Stimulated activated naive CD8-positive, alpha-beta T cell treated with anti-CD3 and anti-CD28 coated beads, Interleukin-15, amount 100 ng/mL, for 72 hours (primary cell): Measurements from ENCODE around the gene RPE.
A peak's percentile ranks its signal among the peaks of the same experiment; 100 is the strongest.

Experiments
- ATAC-seq: fragments of 150-1000 bp; cut with Tn5 transposase; 2 replicates; pipeline ENCODE4 v1.10.0; 2021; ENCODE audit warnings: mild to moderate bottlenecking, moderate library complexity
- DNase-seq, 2 donors: peaks; one replicate each; pipeline ENCODE4 v3.0.0; 2021 to 2022
- H3K27ac Mint-ChIP-seq, 2 donors: one replicate each; pipeline ENCODE4 v1.8.0; 2022; ENCODE audit warnings: mild to moderate bottlenecking in 2 of 2, mixed read lengths in 2 of 2, moderate library complexity in 2 of 2
- H3K27me3 Mint-ChIP-seq: one replicate; pipeline ENCODE4 v1.8.0; 2022; ENCODE audit warnings: mixed read lengths
- H3K4me1 Mint-ChIP-seq: one replicate; pipeline ENCODE4 v1.8.0; 2022; ENCODE audit warnings: mild to moderate bottlenecking, mixed read lengths
- H3K4me3 Mint-ChIP-seq, 2 donors: one replicate each; pipeline ENCODE4 v1.8.0; 2022; ENCODE audit warnings: mild to moderate bottlenecking in 2 of 2, mixed read lengths in 2 of 2, moderate library complexity in 1 of 2
- H3K9me3 Mint-ChIP-seq, 2 donors: one replicate each; pipeline ENCODE4 v1.8.0; 2022; ENCODE audit warnings: mixed read lengths in 2 of 2

Gene RPE

DNA sequence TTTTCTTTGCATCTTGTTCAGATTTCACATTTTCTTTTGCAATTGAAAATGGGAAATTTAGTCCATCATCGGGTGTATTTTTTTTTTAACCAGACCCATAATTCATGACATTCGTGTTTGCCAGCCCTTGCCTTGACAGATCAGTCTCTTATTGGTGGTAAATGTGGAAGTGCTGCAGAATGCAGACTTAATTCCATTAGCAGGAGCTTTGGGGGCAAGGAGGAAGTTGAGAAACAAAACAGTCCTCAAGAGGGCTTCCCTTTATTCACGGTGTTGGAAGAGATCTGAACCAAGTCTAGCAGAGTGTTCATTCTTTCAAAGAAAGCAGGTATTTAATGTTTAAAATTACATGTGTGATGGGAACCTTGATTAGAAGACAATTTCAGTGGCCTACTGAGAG lies 16.6 kb upstream of the RPE start:
- DNase-seq: no peak
- H3K27me3 Mint-ChIP-seq: peaks cover 18% of the 10 kb centered on the region
- no peaks in the 10 kb centered on the region for H3K4me1 Mint-ChIP-seq
- ATAC-seq: no peak
- no peak overlapping the region for H3K27ac Mint-ChIP-seq
- no peak overlapping the region for H3K4me3 Mint-ChIP-seq
- no peaks in the 10 kb centered on the region for H3K9me3 Mint-ChIP-seq

DNA sequence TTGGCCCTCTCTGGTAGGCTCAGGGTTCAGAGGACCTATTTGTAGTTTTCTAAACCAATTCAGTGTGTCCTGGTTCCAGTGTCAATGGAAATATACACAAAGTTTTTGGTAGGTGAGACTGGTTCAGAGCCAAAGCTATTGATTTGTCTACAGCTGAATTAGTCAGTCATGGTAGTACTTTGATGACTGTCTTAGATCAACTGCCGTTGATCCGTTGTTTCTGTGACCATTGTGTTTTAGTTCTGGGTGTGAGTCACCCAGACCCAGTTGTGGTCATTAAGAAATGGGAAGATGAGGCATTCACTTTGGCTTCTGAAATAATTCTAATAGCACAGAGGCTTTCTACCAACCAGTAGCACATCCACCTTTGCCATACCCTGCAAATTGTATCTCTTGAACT lies 16.0 kb upstream of the RPE start:
- ATAC-seq (no peak), DNase-seq (no peak)
- H3K9me3 Mint-ChIP-seq: no peaks in the 10 kb centered on the region
- H3K4me1 Mint-ChIP-seq: no peaks in the 10 kb centered on the region
- H3K4me3 Mint-ChIP-seq: no peak overlapping the region
- H3K27me3 Mint-ChIP-seq: peaks cover 20% of the 10 kb centered on the region
- H3K27ac Mint-ChIP-seq: no peak overlapping the region

DNA sequence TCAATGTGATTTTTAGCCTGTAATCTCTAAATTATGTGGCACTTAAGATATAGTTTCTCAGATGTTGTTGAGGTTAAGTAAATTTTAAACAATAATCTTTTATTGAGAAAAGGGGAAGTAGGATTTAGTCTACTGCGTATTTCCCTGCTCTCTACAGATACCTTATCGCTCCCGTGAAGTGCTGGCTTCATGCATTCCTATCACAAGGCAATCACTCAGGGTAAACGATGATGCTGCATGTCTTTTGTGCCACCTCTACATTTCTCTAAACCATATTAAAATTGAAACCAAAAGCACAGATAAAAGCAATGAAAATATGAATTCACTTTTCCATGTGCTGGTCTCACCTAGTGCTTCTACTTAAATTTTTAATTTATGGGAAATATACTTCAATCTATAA lies 14.4 kb upstream of the RPE start:
- Mint-ChIP-seq H3K27me3 (peaks cover 20% of the 10 kb centered on the region), H3K4me3 (no peak overlapping the region)

DNA sequence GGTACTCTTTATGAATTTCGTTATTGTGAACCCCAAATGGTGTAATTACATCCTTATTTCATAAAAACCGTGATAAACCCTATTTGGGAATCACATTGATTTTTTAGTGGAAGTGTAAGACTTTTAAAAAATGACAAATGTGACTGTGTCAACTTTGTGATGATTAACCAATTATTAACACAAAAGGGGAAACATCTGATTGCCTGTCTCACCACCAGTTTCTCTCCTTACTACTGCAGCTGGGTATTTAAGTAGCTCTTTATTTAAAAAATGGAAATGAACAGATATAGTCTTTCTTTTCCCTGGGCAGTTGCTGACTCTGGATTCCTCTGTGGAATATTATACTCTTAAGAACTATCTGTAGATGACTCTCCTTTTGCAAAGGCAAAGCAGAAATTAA lies 11.6 kb upstream of the RPE start:
- no peak overlapping the region for H3K27ac Mint-ChIP-seq
- H3K4me1 Mint-ChIP-seq: no peaks in the 10 kb centered on the region
- DNase-seq (no peak), ATAC-seq (no peak)
- H3K27me3 Mint-ChIP-seq: peaks cover 18% of the 10 kb centered on the region
- H3K9me3 Mint-ChIP-seq: no peaks in the 10 kb centered on the region
- H3K4me3 Mint-ChIP-seq: no peak overlapping the region

More for the DNA sequence above, 14.4 kb upstream of the RPE start:
- Mint-ChIP-seq H3K27ac (no peak overlapping the region), H3K4me1 (no peaks in the 10 kb centered on the region), H3K9me3 (no peaks in the 10 kb centered on the region)
- ATAC-seq: no peak
- no peak for DNase-seq

DNA sequence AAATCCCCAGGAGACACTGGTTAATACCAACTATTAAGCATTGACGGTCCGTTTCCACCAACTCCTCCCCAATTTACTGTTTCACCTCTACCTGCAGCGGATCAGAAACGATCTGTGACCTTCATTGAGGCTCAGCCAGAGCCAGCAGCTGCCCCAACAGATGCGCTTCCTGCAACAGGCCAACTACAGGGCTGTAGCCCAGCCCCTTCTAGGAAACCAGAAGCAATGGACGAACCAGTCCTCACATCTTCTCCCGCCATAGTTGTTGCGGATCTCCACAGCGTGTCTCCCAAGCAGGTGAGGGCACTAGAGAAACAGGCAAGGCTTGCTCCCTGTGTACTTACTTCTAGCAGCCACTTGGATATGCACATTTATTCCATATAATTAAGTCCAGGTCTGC lies 8.5 kb upstream of the RPE start:
- DNase-seq: no peak
- ATAC-seq: no peak
- Mint-ChIP-seq H3K4me1 (no peaks in the 10 kb centered on the region), H3K4me3 (no peak overlapping the region), H3K9me3 (no peaks in the 10 kb centered on the region), H3K27me3 (peaks cover 18% of the 10 kb centered on the region), H3K27ac (no peak overlapping the region)

DNA sequence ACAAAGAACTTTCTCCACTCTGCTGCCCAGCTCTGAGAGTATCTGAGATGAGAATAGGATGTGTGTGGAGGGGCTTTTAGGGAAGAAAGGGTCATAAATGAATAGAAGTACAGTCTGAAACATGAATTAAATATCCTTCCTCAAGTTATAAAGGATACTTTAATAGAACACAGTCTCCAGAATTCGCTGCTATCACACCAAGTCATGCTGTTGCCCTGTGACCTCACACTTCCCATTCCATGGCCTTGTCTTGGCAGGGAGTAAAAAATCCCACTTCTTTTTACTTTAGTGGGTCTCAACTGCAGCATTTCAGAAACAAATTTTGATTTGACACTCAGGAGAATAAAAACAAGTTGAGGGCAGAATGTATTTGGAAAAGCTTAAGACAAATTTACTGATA lies 3.8 kb upstream of the RPE start:
- no peak overlapping the region for H3K27ac Mint-ChIP-seq
- no peak overlapping the region for H3K4me3 Mint-ChIP-seq
- peaks cover 0 to 4% of the 10 kb centered on the region in 2 donors for H3K9me3 Mint-ChIP-seq
- H3K27me3 Mint-ChIP-seq: peaks cover 5% of the 10 kb centered on the region
- DNase-seq (no peak), ATAC-seq (no peak)
- H3K4me1 Mint-ChIP-seq: peaks cover 20% of the 10 kb centered on the region

DNA sequence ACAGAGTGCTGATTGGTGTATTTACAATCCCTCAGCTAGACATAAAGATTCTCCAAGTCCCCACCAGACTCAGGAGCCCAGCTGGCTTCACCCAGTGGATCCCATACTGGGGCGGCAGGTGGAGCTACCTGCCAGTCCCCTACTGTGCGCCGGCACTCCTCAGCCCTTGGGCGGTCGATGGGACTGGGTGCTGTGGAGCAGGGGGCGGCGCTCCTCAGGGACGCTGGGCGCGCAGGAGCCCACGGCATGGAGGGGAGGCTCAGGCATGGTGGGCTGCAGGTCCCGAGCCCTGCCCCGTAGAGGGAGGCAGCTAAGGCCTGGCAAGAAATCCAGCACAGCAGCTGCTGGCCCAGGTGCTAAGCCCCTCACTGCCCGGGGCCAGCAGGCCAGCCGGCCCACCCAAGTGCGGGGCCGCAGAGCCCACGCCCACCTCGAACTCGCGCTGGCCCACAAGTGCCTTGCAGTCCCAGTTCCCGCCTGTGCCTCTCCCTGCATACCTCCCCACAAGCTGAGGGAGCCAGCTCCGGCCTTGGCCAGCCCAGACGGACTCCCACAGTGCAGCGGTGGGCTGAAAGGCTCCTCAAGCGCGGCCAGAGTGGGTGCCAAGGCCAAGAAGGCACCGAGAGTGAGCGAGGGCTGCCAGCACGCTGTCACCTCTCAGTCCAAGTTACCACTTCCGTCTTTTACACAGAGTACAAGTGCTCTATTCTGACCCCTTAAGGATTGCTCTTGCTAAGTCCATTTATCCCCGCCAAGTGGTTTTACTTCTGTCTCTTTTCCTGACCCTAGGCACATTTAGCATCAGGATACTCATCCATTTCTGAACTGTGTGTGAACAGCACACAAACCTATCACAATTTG lies 1.7 kb upstream of the RPE start:
- H3K4me1 Mint-ChIP-seq: peaks cover 38% of the 10 kb centered on the region
- H3K4me3 Mint-ChIP-seq: no peak overlapping the region

DNA sequence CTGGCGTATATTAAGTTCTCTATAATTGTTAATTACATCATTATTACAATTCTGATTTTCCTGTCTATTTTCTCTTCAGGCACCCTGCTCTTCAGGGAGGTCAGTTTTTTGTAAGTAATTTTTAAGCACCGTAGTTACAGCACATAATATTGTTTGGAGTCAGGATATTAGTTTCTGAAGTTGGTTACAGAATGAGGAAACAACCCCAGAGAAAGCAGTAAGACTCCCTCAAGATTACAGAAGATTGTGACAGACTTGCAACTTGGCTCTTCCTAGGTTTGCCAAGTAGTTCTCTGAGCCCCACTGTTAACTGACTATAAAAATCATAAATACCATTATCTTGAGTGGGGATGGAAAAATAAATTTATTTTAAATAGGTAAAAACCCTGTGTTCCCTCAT lies 921 bp downstream of the RPE start:
- ATAC-seq (no peak), DNase-seq (no peak)
- peaks cover 0 to 4% of the 10 kb centered on the region in 2 donors for H3K9me3 Mint-ChIP-seq
- H3K4me3 Mint-ChIP-seq: peak overlapping the region; percentile 97 to 98
- H3K4me1 Mint-ChIP-seq: peaks cover 65% of the 10 kb centered on the region
- H3K27me3 Mint-ChIP-seq: no peaks in the 10 kb centered on the region
- H3K27ac Mint-ChIP-seq: peak overlapping the region; percentile 96 to 97

More for the DNA sequence above, 1.7 kb upstream of the RPE start:
- ATAC-seq (no peak), DNase-seq (no peak)
- Mint-ChIP-seq H3K9me3 (peaks cover 0 to 4% of the 10 kb centered on the region in 2 donors), H3K27me3 (no peaks in the 10 kb centered on the region), H3K27ac (no peak overlapping the region)

DNA sequence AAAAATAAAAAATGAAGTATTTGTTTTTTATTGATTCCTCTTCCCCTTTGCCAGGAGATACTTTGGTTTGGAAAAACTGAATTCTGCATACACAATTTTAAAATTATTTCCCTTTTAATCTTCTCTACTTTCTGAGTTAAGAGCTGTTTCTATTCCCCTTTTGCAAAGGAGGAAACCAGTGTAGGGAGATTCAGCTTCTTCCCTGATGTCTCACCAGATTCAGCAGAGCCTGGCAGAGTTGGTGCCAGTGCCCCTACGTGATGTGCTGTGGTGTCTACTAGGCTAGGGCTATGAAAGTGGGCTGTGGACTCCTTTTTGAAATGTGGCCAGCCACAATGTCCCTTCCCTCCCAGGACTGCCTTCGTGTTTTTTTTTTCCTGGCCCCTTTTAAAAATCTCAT lies 2.4 kb downstream of the RPE start:
- Mint-ChIP-seq H3K4me3 (peak overlapping the region; percentile 24 to 61), H3K27me3 (no peaks in the 10 kb centered on the region), H3K27ac (peak overlapping the region; percentile 28 to 75), H3K9me3 (peaks cover 0 to 4% of the 10 kb centered on the region in 2 donors), H3K4me1 (peaks cover 62% of the 10 kb centered on the region)
- no peak for ATAC-seq
- no peak for DNase-seq

DNA sequence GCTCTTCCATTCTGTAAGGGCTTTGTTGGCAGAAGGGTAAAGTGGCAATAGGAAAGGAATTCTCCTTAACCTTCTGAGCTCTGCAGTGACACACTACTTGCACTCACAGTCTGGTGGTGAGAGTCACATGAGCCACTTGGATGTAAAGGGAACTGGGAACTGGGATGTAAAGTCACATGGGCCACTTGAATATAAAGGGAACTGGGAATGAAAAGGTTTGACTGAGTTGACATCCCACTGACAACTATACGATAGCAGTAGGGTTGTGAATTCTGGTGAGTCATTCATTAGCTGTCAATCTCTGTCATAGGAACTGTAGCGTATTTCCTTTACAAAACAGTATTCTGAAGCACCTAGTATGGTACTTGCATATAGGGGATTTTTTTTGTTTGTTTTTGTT lies 5.5 kb downstream of the RPE start:
- ATAC-seq (no peak), DNase-seq (no peak)
- Mint-ChIP-seq H3K27me3 (no peaks in the 10 kb centered on the region), H3K9me3 (no peaks in the 10 kb centered on the region), H3K4me1 (peaks cover 60% of the 10 kb centered on the region), H3K27ac (peak overlapping the region in 1 of 2 donors; percentile 28), H3K4me3 (no peak overlapping the region)

DNA sequence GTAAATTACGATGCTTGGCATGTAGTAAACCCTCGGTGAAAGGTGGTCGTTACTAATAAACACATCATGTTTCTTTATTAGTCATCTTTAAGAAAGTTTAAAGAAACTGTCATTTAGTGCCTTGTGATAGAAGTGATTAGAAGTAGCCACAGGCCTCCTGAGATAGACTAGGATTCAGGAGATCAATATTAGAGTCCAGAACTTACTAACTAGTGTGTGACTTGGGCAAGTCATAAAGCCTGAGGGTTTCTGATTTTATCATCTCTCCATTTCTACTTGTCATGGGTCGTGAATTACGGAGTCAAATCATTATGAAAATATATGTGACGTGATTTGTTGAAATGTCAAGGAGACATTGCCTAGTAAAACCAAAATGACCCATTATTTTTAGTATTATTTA lies 6.7 kb downstream of the RPE start:
- H3K4me1 Mint-ChIP-seq: peaks cover 57% of the 10 kb centered on the region

DNA sequence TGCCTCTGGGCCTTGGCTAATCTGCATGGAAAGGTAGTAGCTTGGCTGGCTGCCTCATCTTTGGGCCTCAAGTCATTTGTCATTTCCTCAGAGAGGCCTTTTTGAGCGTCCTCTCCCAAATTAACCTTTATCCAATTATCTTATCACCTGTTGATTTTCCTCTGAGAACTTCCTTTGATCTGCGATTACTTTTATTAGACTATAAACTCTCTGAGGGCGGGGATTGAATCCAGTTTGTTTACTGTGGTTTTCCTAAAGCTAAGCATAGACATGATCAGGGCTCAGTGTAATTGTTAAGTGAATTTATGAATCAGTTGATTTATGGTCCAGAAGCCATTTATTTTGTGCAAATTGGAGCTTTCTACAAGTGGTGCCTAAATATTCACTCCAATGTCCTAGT lies 7.5 kb downstream of the RPE start:
- ATAC-seq (no peak), DNase-seq (no peak)
- no peaks in the 10 kb centered on the region for H3K27me3 Mint-ChIP-seq
- no peak overlapping the region for H3K4me3 Mint-ChIP-seq
- no peak overlapping the region for H3K27ac Mint-ChIP-seq
- no peaks in the 10 kb centered on the region for H3K9me3 Mint-ChIP-seq
- H3K4me1 Mint-ChIP-seq: peaks cover 49% of the 10 kb centered on the region

More for the DNA sequence above, 6.7 kb downstream of the RPE start:
- no peak for DNase-seq
- no peak for ATAC-seq
- Mint-ChIP-seq H3K9me3 (no peaks in the 10 kb centered on the region), H3K27me3 (no peaks in the 10 kb centered on the region), H3K27ac (no peak overlapping the region), H3K4me3 (no peak overlapping the region)

DNA sequence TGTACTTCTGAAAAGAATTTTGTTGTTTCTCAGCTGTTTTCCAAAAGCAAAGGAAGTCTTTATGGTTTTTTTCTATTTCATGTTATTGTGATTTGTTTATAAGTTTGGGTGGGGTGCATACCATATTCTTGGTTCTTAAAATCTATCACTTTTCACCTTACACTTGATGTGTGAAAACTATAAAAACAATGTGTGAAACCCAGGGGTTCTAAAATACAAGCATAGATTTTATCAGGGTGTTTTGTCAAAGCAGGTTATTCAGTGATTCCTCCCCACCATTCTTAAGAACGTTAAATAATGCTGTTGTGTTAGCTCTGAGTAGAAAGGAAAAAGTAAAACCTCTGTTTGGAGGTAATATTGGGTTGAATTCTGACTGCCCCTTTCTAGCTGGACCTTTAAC lies 17.7 kb downstream of the RPE start:
- ATAC-seq: no peak
- Mint-ChIP-seq H3K9me3 (no peaks in the 10 kb centered on the region), H3K4me1 (no peaks in the 10 kb centered on the region), H3K27ac (no peak overlapping the region), H3K4me3 (no peak overlapping the region), H3K27me3 (no peaks in the 10 kb centered on the region)
- no peak for DNase-seq

DNA sequence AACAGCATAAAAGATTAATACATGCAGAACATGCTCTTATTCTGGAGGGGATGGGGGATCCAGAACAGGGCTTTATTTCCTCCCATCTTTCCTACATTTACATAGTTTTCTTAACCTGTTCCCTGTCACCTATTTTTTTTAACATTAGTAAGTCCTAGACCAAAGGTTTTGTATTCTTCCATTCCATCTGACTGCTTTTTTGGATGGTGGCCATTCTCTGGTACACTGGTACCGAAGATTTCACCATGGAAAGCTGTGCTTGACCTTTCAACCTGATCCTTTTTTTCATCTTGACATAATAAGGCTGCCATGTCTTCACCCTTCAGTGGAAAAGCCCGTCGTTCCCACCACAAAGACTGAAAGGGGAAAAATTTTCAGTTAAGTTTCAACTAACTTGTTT lies 20.4 kb downstream of the RPE start:
- Mint-ChIP-seq H3K4me3 (no peak overlapping the region), H3K27me3 (no peaks in the 10 kb centered on the region), H3K27ac (no peak overlapping the region), H3K9me3 (no peaks in the 10 kb centered on the region), H3K4me1 (no peaks in the 10 kb centered on the region)
- DNase-seq (no peak), ATAC-seq (no peak)

DNA sequence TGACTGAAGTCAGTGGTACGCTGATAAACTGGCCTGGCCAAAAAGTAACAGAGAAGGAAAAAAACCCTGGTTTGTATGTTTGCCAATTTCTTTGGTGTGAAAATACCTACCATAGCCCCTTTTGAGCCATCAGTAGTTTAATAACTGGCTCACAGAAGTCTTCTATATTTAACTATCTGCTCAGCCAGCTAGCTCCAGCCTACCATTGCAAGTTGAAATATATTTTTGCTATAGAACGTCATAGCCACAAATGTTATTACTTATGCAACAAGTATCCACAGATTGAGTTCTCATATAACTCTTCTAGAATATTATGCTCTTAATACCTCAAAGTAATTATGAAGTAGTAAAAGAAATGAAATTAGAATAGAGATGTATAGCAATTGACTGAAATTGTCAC lies 25.2 kb downstream of the RPE start:
- DNase-seq: no peak
- H3K27ac Mint-ChIP-seq: no peak overlapping the region
- H3K27me3 Mint-ChIP-seq: no peaks in the 10 kb centered on the region
- no peaks in the 10 kb centered on the region for H3K4me1 Mint-ChIP-seq
- peaks cover 0 to 1% of the 10 kb centered on the region in 2 donors for H3K9me3 Mint-ChIP-seq
- no peak overlapping the region for H3K4me3 Mint-ChIP-seq
- no peak for ATAC-seq

DNA sequence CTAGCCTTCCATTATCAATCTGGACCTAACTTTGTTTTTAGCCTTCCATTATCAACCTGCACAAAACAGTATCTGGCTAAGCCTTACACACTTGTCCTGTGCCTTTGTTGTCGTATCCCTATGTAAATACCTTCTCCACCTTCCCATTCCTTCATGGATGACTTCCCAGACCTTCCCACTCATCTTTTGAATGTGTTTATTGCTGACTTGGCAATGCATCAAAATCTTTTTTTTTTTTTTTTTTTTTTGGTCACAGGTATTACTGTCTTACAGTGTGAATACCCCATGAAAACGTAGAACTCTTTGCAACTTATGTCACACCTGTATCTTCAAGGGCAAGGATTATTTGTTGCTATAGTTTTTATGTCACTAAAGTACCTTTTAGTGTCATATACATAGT lies 25.7 kb downstream of the RPE start:
- Mint-ChIP-seq H3K27me3 (no peaks in the 10 kb centered on the region), H3K4me3 (no peak overlapping the region), H3K27ac (peak overlapping the region in 1 of 2 donors; percentile 14), H3K4me1 (no peaks in the 10 kb centered on the region), H3K9me3 (peaks cover 0 to 7% of the 10 kb centered on the region in 2 donors)
- no peak for ATAC-seq
- no peak for DNase-seq
